SK-N-MC (cell line): Measurements from ENCODE around the gene RPRD1B.

Experiments used
- DNase-seq: peaks from one replicate; pipeline ENCODE4 v3.0.0-alpha.2; 2011; ENCODE audit warnings: low read depth, low spot score
- H3K27ac ChIP-seq: fragments of 200-600 bp; sonication (generic); 2 replicates; pipeline ENCODE4 v1.5.1; 2016; ENCODE audit warnings: mixed run types
- H3K36me3 ChIP-seq: fragments of 200-600 bp; sonication (generic); 2 replicates; pipeline ENCODE4 v1.6.1; 2017; ENCODE audit warnings: antibody characterized with exemption, low read length, mixed read lengths; ENCODE audit not compliant: insufficient read depth
- H3K4me3 ChIP-seq: fragments of 200-600 bp; sonication (generic); 2 replicates; pipeline ENCODE4 v1.5.1; 2016
- H3K9ac ChIP-seq: fragments of 200-600 bp; sonication (generic); 2 replicates; pipeline ENCODE4 v1.8.0; 2017; ENCODE audit warnings: mixed run types, mixed read lengths; ENCODE audit not compliant: insufficient read length
- H3K9me3 ChIP-seq: fragments of 200-600 bp; sonication (generic); 2 replicates; pipeline ENCODE4 v1.6.1; 2017; ENCODE audit warnings: low read depth, mild to moderate bottlenecking, antibody characterized with exemption, low read length, moderate library complexity, mixed read lengths
- EZH2 ChIP-seq: fragments of 200-600 bp; sonication (generic); IDR thresholded peaks from one replicate; pipeline ENCODE4 v1.6.1; 2017; ENCODE audit warnings: antibody characterized with exemption
- FOXP2 ChIP-seq: optimal IDR thresholded peaks from 2 replicates; pipeline ENCODE3; 2011; ENCODE audit warnings: mild to moderate bottlenecking, moderate library complexity; ENCODE audit not compliant: insufficient read depth; ENCODE audit errors: extremely low read length, control extremely low read depth
- POLR2AphosphoS5 ChIP-seq: IDR thresholded peaks from 2 replicates; pipeline ENCODE4 v1.6.1; 2012; ENCODE audit warnings: mild to moderate bottlenecking, low read depth, low read length, borderline replicate concordance

RPRD1B gene

DNA sequence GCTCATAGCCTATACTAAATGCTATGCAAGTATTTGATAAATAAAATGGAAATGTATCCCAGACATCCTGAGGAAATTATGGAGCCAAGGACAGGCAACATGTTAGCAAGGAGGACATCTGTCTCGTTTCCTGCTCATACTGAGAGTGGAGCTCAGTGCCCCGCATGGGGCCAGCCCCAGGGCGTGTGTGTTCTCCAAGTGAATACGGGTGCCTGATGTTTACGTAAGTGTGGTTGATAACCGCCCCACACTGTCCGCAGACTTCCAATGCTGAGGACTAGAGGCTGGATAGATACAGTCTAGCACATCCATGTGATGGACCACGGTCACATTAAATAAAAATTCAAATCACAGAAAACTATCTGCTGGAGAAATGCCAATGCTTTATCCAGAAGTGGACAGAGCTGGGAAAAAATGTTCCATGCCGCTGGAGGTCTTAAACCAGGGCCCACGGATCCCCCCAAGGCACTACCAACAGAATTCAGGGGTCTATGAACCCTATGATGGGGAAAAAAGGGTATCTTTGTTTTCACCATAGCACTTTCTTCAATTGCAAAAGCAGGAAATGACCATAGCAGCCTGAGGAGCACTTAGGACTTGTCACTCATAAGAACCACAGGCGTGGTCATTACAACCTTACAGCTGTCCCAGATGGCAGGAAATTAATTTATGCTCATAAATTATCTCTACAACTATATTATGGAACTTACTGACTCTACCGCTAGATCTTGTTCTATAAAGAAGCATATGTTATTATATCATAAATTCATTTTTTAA is 106.6 kb downstream of the RPRD1B start:
- H3K9ac ChIP-seq = no peak overlapping the region
- TF ChIP-seq FOXP2 (peak; percentile 79), POLR2AphosphoS5 (no peak; the same call in 1 of the 2 replicates)
- peak overlapping the region; percentile 45 for H3K4me3 ChIP-seq
- no peaks in the 10 kb centered on the region for H3K36me3 ChIP-seq
- no peaks in the 10 kb centered on the region for H3K9me3 ChIP-seq
- DNase-seq = peak; percentile 81
- no peak overlapping the region for H3K27ac ChIP-seq

- no peak overlapping the region for H3K4me3 ChIP-seq
- TF ChIP-seq FOXP2 (no peak), EZH2 (no peak), POLR2AphosphoS5 (no peak)
- no peak for DNase-seq
- no peaks in the 10 kb centered on the region for H3K9me3 ChIP-seq
- H3K9ac ChIP-seq = no peak overlapping the region
- no peak overlapping the region for H3K27ac ChIP-seq
- H3K36me3 ChIP-seq = no peaks in the 10 kb centered on the region
Observed at GRCh38 chr20:38141204-38141888, 107.8 kb downstream of the RPRD1B start.
